ENCODE results near the gene RPS6KB1. TPM values are rescaled to one million over a fixed set of nuclear protein-coding genes. Genes with fewer than 3 reads are reported as not detected.
"Not testable (repeated sequence)": the region's sequence is repeated elsewhere in the genome, so short reads cannot be mapped to it uniquely, and the experiment has no call there.

RPS6KB1 gene
- total and polyA plus RNA-seq, 2 donors from 2014 or later = 10.5 to 34.8 TPM

DNA sequence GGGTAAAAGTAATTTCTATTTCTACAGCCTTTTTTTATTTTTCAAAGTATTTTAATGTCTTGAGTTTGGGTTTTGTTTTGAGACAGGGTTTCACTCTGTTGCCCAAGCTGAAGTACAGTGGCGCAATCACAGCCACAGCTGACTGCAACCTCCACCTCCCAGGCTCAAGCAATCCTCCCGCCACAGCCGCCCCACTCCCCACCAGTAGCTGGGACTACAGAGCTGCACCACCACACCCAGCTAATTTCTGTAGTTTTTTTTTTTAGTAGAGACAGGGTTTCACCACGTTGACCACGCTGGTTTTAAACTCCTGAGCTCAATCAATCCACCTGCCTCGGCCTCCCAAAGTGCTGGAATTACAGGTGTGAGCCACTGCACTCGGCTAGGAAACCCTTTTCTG is 44.1 kb upstream of the RPS6KB1 start:
- H3K36me3 ChIP-seq (ENCODE audit: control insufficient read depth in 2 of 3, insufficient read depth in 3 of 3, low read length in 3 of 3) = no peaks in the 10 kb centered on the region
- H3K4me3 ChIP-seq (ENCODE audit: low read length in 3 of 3) = no peak overlapping the region
- H3K4me1 ChIP-seq (ENCODE audit: control insufficient read depth in 2 of 3, insufficient read depth in 2 of 3, low read depth in 1 of 3, low read length in 3 of 3) = peaks cover 17 to 28% (median 28%) of the 10 kb centered on the region in 3 donors
- H3K27me3 ChIP-seq (ENCODE audit: control insufficient read depth, insufficient read depth, low read length) = no peaks in the 10 kb centered on the region
- H3K9me3 ChIP-seq (ENCODE audit: control insufficient read depth in 2 of 3, insufficient read depth in 1 of 3, low read length in 3 of 3) = no peaks in the 10 kb centered on the region
- FAIRE-seq (no peak), DNase-seq (peak in 2 of 5 donors; percentile 52 to 94)
- peak overlapping the region; percentile 41 to 63 for H3K27ac ChIP-seq (ENCODE audit: low read depth in 2 of 2, low read length in 2 of 2)
- intact Hi-C loops (cut with DNase I) = no loop called here
- TF ChIP-seq, protein P1, sequence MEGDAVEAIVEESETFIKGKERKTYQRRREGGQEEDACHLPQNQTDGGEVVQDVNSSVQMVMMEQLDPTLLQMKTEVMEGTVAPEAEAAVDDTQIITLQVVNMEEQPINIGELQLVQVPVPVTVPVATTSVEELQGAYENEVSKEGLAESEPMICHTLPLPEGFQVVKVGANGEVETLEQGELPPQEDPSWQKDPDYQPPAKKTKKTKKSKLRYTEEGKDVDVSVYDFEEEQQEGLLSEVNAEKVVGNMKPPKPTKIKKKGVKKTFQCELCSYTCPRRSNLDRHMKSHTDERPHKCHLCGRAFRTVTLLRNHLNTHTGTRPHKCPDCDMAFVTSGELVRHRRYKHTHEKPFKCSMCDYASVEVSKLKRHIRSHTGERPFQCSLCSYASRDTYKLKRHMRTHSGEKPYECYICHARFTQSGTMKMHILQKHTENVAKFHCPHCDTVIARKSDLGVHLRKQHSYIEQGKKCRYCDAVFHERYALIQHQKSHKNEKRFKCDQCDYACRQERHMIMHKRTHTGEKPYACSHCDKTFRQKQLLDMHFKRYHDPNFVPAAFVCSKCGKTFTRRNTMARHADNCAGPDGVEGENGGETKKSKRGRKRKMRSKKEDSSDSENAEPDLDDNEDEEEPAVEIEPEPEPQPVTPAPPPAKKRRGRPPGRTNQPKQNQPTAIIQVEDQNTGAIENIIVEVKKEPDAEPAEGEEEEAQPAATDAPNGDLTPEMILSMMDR (IDR thresholded peaks at IDR 0.05; ENCODE audit: borderline replicate concordance, extremely low read depth, insufficient read depth) = no peak
- H3K9ac ChIP-seq (ENCODE audit: low read length in 3 of 3) = no peak overlapping the region

DNA sequence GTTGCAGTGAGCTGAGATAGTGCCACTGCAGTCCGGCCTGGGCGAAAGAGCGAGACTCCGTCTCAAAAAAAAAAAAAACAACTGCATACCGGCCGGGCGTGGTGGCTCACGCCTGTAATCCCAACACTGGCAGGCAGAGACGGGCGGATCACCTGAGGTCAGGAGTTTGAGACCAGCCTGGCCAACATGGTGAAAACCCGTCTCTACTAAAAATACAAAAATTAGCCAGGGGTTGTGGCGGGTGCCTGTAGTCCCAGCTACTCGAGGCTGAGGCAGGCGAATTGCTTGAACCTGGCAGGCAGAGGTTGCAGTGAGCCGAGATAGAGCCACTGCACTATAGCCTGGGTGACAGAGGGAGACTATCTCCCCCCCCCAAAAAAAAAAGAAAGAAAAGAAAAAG is 42.6 kb upstream of the RPS6KB1 start:
- intact Hi-C loops (cut with DNase I); DNase-seq; H3K27me3 ChIP-seq (ENCODE audit: control insufficient read depth, insufficient read depth, low read length); FAIRE-seq; H3K9me3 ChIP-seq (ENCODE audit: control insufficient read depth in 2 of 3, insufficient read depth in 1 of 3, low read length in 3 of 3); H3K27ac ChIP-seq (ENCODE audit: low read depth in 2 of 2, low read length in 2 of 2); H3K4me3 ChIP-seq (ENCODE audit: low read length in 3 of 3); H3K36me3 ChIP-seq (ENCODE audit: control insufficient read depth in 2 of 3, insufficient read depth in 3 of 3, low read length in 3 of 3); H3K9ac ChIP-seq (ENCODE audit: low read length in 3 of 3): not testable (repeated sequence)
- peaks cover 17 to 28% (median 24%) of the 10 kb centered on the region in 3 donors for H3K4me1 ChIP-seq (ENCODE audit: control insufficient read depth in 2 of 3, insufficient read depth in 2 of 3, low read depth in 1 of 3, low read length in 3 of 3)

- Histone ChIP-seq H3K27me3 (ENCODE audit: control insufficient read depth, insufficient read depth, low read length) (no peaks in the 10 kb centered on the region), H3K36me3 (ENCODE audit: control insufficient read depth in 2 of 3, insufficient read depth in 3 of 3, low read length in 3 of 3) (no peaks in the 10 kb centered on the region), H3K9me3 (ENCODE audit: control insufficient read depth in 2 of 3, insufficient read depth in 1 of 3, low read length in 3 of 3) (no peaks in the 10 kb centered on the region), H3K4me3 (ENCODE audit: low read length in 3 of 3) (no peak overlapping the region), H3K4me1 (ENCODE audit: control insufficient read depth in 2 of 3, insufficient read depth in 2 of 3, low read depth in 1 of 3, low read length in 3 of 3) (peaks cover 9 to 19% (median 19%) of the 10 kb centered on the region in 3 donors), H3K9ac (ENCODE audit: low read length in 3 of 3) (peak overlapping the region in 2 of 3 donors; percentile 10 to 17), H3K27ac (ENCODE audit: low read depth in 2 of 2, low read length in 2 of 2) (peak overlapping the region; percentile 56 to 57)
- intact Hi-C loops (cut with DNase I) = no loop called here
- FAIRE-seq (no peak), DNase-seq (peak in 2 of 5 donors; percentile 70 to 85)
- TF ChIP-seq, protein P1 (IDR thresholded peaks at IDR 0.05; ENCODE audit: borderline replicate concordance, extremely low read depth, insufficient read depth) = no peak
Observed at GRCh38 chr17:59851439-59852375, 41.2 kb upstream of the RPS6KB1 start.

DNA sequence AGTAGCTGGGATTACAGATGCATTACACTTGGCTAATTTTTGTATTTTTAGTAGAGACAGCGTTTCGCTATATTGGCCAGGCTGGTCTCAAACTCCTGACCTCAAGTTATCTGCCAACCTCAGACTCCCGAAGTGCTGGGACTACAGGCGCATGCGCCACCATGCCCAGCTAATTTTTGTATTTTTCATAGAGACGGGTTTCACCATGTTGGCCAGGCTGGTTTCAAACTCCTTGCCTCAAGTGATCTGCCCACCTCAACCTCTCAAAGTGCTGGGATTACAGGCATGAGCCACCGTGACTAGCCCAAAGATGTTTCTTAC is 40.1 kb upstream of the RPS6KB1 start:
- H3K4me3 ChIP-seq (ENCODE audit: low read length in 3 of 3); H3K9ac ChIP-seq (ENCODE audit: low read length in 3 of 3); H3K36me3 ChIP-seq (ENCODE audit: control insufficient read depth in 2 of 3, insufficient read depth in 3 of 3, low read length in 3 of 3); H3K9me3 ChIP-seq (ENCODE audit: control insufficient read depth in 2 of 3, insufficient read depth in 1 of 3, low read length in 3 of 3); FAIRE-seq; H3K27me3 ChIP-seq (ENCODE audit: control insufficient read depth, insufficient read depth, low read length); intact Hi-C loops (cut with DNase I): not testable (repeated sequence)
- peak in 1 of 5 donors; percentile 12 for DNase-seq
- Histone ChIP-seq H3K27ac (ENCODE audit: low read depth in 2 of 2, low read length in 2 of 2) (peak overlapping the region; percentile 39 to 74), H3K4me1 (ENCODE audit: control insufficient read depth in 2 of 3, insufficient read depth in 2 of 3, low read depth in 1 of 3, low read length in 3 of 3) (peaks cover 7 to 14% (median 11%) of the 10 kb centered on the region in 3 donors)

Measured in kidney (tissue), 14 donors.